SK-N-SH (cell line): ENCODE measurements around the gene FGF5. TPM values are rescaled to one million over a fixed set of nuclear protein-coding genes. Genes with fewer than 3 reads are reported as not detected.

Experiments used
- CTCF ChIA-PET: fragments of 300-600, 350-600 bp; formaldehyde crosslinking; extraction: SDS; loops from one replicate; lab custom pipeline; 2021; lab: Yijun Ruan, JAX
- POLR2A ChIA-PET: fragments of 350-600 bp; sonication (Branson Sonifier 250); formaldehyde crosslinking; extraction: SDS; loops from one replicate; lab custom pipeline; 2020; ENCODE audit warnings: antibody characterized with exemption, inconsistent platforms; lab: Yijun Ruan, JAX
- DNase-seq: peaks from one replicate; pipeline ENCODE4 v3.0.0; 2012
- H2AFZ ChIP-seq: fragments of 200-600 bp; sonication (generic); 2 replicates; pipeline ENCODE4 v1.8.1; 2016; ENCODE audit warnings: antibody characterized with exemption, mild to moderate bottlenecking, low read depth
- H3F3A ChIP-seq: fragments of 200-600 bp; sonication (generic); replicated peaks from 2 replicates; pipeline ENCODE3; 2016; ENCODE audit warnings: antibody characterized with exemption, mild to moderate bottlenecking; ENCODE audit not compliant: insufficient read depth
- H3K27ac ChIP-seq, 2 experiments: fragments of 200-500 bp in 1 of 2; fragments of 200-600 bp in 1 of 2; sonication (Bioruptor generic) in 1 of 2; sonication (generic), shearing (Covaris generic) in 1 of 2; 2 replicates each; pipeline versions ENCODE4 v1.5.1 to v1.6.1; 2014 to 2016; ENCODE audit warnings: low read depth in 2 of 2, inconsistent platforms in 1 of 2, low read length in 1 of 2, mild to moderate bottlenecking in 1 of 2, mixed read lengths in 1 of 2
- H3K27me3 ChIP-seq: fragments of 200-600 bp; sonication (generic), shearing (Covaris generic); 2 replicates; pipeline ENCODE4 v1.6.1; 2016; ENCODE audit warnings: mixed run types; ENCODE audit not compliant: insufficient read depth
- H3K36me3 ChIP-seq, 2 experiments: fragments of 200-500 bp in 1 of 2; fragments of 200-600 bp in 1 of 2; sonication (Bioruptor generic) in 1 of 2; sonication (generic) in 1 of 2; replicated peaks in 1 of 2; 2 replicates each; pipeline versions ENCODE3 to v1.5.1; 2014 to 2016; ENCODE audit warnings: low read length in 1 of 2, mild to moderate bottlenecking in 1 of 2; ENCODE audit not compliant: insufficient read depth in 2 of 2, control insufficient read depth in 1 of 2
- H3K4me1 ChIP-seq, 2 experiments: fragments of 200-500 bp in 1 of 2; fragments of 200-600 bp in 1 of 2; sonication (Bioruptor generic) in 1 of 2; sonication (generic), shearing (Covaris generic) in 1 of 2; 2 replicates each; pipeline versions ENCODE4 v1.5.1 to v1.6.1; 2014 to 2016; ENCODE audit warnings: low read depth in 1 of 2, low read length in 1 of 2, mixed run types in 1 of 2; ENCODE audit not compliant: insufficient read depth in 2 of 2, control insufficient read depth in 1 of 2
- H3K4me2 ChIP-seq: fragments of 200-600 bp; sonication (generic), shearing (Covaris generic); 2 replicates; pipeline ENCODE4 v1.6.1; 2017; ENCODE audit warnings: mixed run types
- H3K4me3 ChIP-seq, 2 experiments: fragments of 200-500 bp in 1 of 2; fragments of 200-600 bp in 1 of 2; sonication (Bioruptor generic) in 1 of 2; sonication (generic), shearing (Covaris generic) in 1 of 2; 2 replicates each; pipeline versions ENCODE4 v1.5.1 to v1.8.1; 2014 to 2016; ENCODE audit warnings: low read depth in 2 of 2, inconsistent platforms in 1 of 2, low read length in 1 of 2, mild to moderate bottlenecking in 1 of 2, mixed read lengths in 1 of 2, moderate library complexity in 1 of 2
- H3K79me2 ChIP-seq: fragments of 200-600 bp; sonication (generic); 2 replicates; pipeline ENCODE4 v1.8.1; 2017; ENCODE audit warnings: mild to moderate bottlenecking; ENCODE audit not compliant: insufficient read depth
- H3K9ac ChIP-seq: fragments of 200-600 bp; sonication (generic); 2 replicates; pipeline ENCODE4 v1.6.1; 2017; ENCODE audit warnings: mixed run types
- H3K9me2 ChIP-seq: fragments of 200-600 bp; sonication (generic); 2 replicates; pipeline ENCODE4 v1.6.1; 2017; ENCODE audit warnings: mixed run types
- H3K9me3 ChIP-seq: fragments of 200-600 bp; sonication (generic); 2 replicates; pipeline ENCODE4 v1.6.1; 2017; ENCODE audit warnings: mixed run types, mild to moderate bottlenecking, moderate library complexity
- H4K20me1 ChIP-seq: fragments of 200-600 bp; sonication (generic); 2 replicates; pipeline ENCODE4 v1.6.1; 2017; ENCODE audit warnings: mild to moderate bottlenecking, mixed run types; ENCODE audit not compliant: insufficient read depth
- ELF1 ChIP-seq: IDR thresholded peaks from 2 replicates; pipeline ENCODE4 v1.4.0; 2012
- EP300 ChIP-seq, 2 experiments: IDR thresholded peaks; 2 replicates each; pipeline versions ENCODE4 v1.4.0 to v1.6.1; 2012; ENCODE audit warnings: borderline replicate concordance in 1 of 2, low read depth in 1 of 2, low read length in 1 of 2
- EZH2phosphoT487 ChIP-seq: fragments of 200-600 bp; sonication (generic); IDR thresholded peaks from 2 replicates; pipeline ENCODE4 v1.6.1; 2017; ENCODE audit warnings: low read depth, mixed run types, mild to moderate bottlenecking, antibody characterized with exemption, moderate library complexity, borderline replicate concordance
- FOSL2 ChIP-seq: IDR thresholded peaks from 2 replicates; pipeline ENCODE4 v1.4.0; 2012; ENCODE audit warnings: low read depth, mild to moderate bottlenecking, moderate library complexity, borderline replicate concordance
- RCOR1 ChIP-seq: fragments of 150-350 bp; IDR thresholded peaks from 2 replicates; pipeline ENCODE4 v1.6.1; 2017; ENCODE audit warnings: antibody characterized with exemption, low read length
- RXRA ChIP-seq: IDR thresholded peaks from 2 replicates; pipeline ENCODE4 v1.4.0; 2012; ENCODE audit warnings: low read depth, mild to moderate bottlenecking, borderline replicate concordance
- SIN3A ChIP-seq: IDR thresholded peaks from 2 replicates; pipeline ENCODE4 v1.6.1; 2012; ENCODE audit warnings: low read depth, mild to moderate bottlenecking, low read length, moderate library complexity, borderline replicate concordance
- TAF1 ChIP-seq: IDR thresholded peaks from 2 replicates; pipeline ENCODE4 v1.6.1; 2012; ENCODE audit warnings: low read depth, mild to moderate bottlenecking, low read length, moderate library complexity, borderline replicate concordance
- TCF12 ChIP-seq: IDR thresholded peaks from 2 replicates; pipeline ENCODE4 v1.4.0; 2012
- TEAD4 ChIP-seq: IDR thresholded peaks from 2 replicates; pipeline ENCODE4 v1.4.0; 2012; ENCODE audit warnings: mild to moderate bottlenecking, borderline replicate concordance; ENCODE audit not compliant: insufficient read depth
- WGBS: methylation state at CpG from one replicate; pipeline ENCODE4 v1.1.6; 2017; ENCODE audit warnings: low lambda C conversion rate; 5-methylcytosine and 5-hydroxymethylcytosine counted together
- polyA plus RNA-seq, 3 experiments: library from polyadenylated mRNA; depleted of rRNA; stranded (reverse); fragments of >200 nt; gene quantifications; 2 replicates each; pipeline ENCODE4 v1.2.3, GENCODE V29; 2012
- TF ChIP-seq, protein P1 (sequence below): IDR thresholded peaks from 2 replicates; pipeline ENCODE4; 2012
- TF ChIP-seq, protein P2 (sequence below): IDR thresholded peaks from 2 replicates; pipeline ENCODE4 v1.6.1; 2012; ENCODE audit warnings: mild to moderate bottlenecking, low read depth, low read length, moderate library complexity

The FGF5 gene
- polyA plus RNA-seq, 1 of the 3 experiments (the other 2 are of a cell fraction), result 17.7 TPM

DNA sequence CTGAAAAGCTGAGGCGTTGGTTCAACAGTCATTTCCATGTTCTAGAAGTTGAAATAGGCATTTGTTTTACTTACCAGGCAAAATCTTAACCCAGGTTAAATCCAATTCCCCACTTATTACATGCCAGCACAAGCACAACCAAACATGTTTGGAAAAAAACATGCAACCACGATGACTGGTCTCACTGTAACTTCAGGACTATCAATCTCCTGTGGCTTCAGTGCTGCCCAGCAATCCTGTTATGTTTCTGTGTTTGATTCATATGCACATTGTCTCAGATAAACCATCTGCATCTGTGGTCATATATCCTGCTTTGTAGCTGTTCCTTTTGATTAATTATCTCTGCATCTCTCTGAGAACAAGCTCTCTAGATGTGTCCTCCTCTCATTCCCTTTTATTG, 40.9 kb upstream of the FGF5 start:
- Histone ChIP-seq H3K4me2 (no peak overlapping the region), H3K27me3 (no peaks in the 10 kb centered on the region), H2AFZ (peak overlapping the region; percentile 35; the same call in 1 of the 2 replicates), H3K79me2 (no peaks in the 10 kb centered on the region), H3K9me2 (no peaks in the 10 kb centered on the region), H3K4me1 (peaks cover 4 to 7% of the 10 kb centered on the region in 2 experiments; a peak in 3 of 4 replicates), H3K36me3 (no peaks in the 10 kb centered on the region), H3F3A (no peaks in the 10 kb centered on the region), H3K27ac (peak overlapping the region in 1 of 2 experiments; percentile 31; a peak in 2 of 4 replicates), H4K20me1 (no peaks in the 10 kb centered on the region), H3K9me3 (no peaks in the 10 kb centered on the region), H3K4me3 (no peak overlapping the region), H3K9ac (no peak overlapping the region)
- TF ChIP-seq EP300 (IDR thresholded peaks at IDR 0.05; ENCODE audit: borderline replicate concordance in 1 of 2, low read depth in 1 of 2, low read length in 1 of 2), result 0 out of 4 replicates have a peak, but pooled peaks of 1 of the 2 experiments have one; percentile 17
- peak; percentile 59 for TF ChIP-seq TCF12
- TF ChIP-seq, protein P1, sequence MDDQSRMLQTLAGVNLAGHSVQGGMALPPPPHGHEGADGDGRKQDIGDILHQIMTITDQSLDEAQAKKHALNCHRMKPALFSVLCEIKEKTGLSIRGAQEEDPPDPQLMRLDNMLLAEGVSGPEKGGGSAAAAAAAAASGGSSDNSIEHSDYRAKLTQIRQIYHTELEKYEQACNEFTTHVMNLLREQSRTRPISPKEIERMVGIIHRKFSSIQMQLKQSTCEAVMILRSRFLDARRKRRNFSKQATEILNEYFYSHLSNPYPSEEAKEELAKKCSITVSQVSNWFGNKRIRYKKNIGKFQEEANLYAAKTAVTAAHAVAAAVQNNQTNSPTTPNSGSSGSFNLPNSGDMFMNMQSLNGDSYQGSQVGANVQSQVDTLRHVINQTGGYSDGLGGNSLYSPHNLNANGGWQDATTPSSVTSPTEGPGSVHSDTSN, result peak; percentile 71
- TF ChIP-seq TEAD4, result no peak
- TF ChIP-seq FOSL2, result no peak
- WGBS, result 60% methylated on average over 2 of the region's 2 CpGs
- ChIA-PET POLR2A (no interaction called here), CTCF (interaction anchor here (1.2 to 9.9 kb wide), 2 partner anchors 109 to 1274 kb away, joined by 3 to 108 read pairs; partner anchors contain the start of gene CFAP299)
- DNase-seq, result no peak

DNA sequence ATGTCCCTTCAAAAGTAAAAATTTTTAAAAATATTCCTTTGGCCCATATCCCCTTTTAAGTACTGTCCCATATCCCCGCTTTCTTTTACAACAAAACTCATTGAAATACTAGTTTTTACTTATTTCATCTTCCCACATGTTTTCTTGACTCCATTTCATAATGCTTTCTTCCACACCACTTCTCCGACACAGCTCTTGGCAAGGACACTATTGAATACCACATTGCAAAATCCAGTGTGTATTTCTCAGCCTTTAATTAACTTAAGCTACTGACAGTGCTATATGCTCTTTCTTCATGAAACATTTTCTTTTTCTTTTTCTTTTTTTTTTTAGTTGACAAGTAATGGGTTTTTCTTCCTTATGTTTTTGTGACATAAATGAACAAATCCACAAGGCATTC, 40.4 kb upstream of the FGF5 start:
- H3K9me3 ChIP-seq, result no peaks in the 10 kb centered on the region
- DNase-seq, result no peak
- H3K36me3 ChIP-seq, result no peaks in the 10 kb centered on the region
- ChIA-PET POLR2A (no interaction called here), CTCF (interaction anchor here (1.2 to 9.9 kb wide), 2 partner anchors 109 to 1274 kb away, joined by 3 to 108 read pairs; partner anchors contain the start of gene CFAP299)
- H3K27me3 ChIP-seq, result no peaks in the 10 kb centered on the region
- 36% methylated on average over 2 of the region's 2 CpGs for WGBS
- H3K4me2 ChIP-seq, result no peak overlapping the region
- H4K20me1 ChIP-seq, result no peaks in the 10 kb centered on the region
- H3F3A ChIP-seq, result no peaks in the 10 kb centered on the region
- no peaks in the 10 kb centered on the region for H3K9me2 ChIP-seq
- no peaks in the 10 kb centered on the region for H3K79me2 ChIP-seq
- H3K4me1 ChIP-seq, result peaks cover 0 to 11% of the 10 kb centered on the region in 2 experiments; a peak in 3 of 4 replicates
- H3K4me3 ChIP-seq, result no peak overlapping the region
- TF ChIP-seq, protein P1, result no peak
- TF ChIP-seq TCF12 (no peak), EZH2phosphoT487 (no peak), RCOR1 (no peak), ELF1 (no peak), TAF1 (no peak), RXRA (no peak), SIN3A (no peak)
- TF ChIP-seq, protein P2, sequence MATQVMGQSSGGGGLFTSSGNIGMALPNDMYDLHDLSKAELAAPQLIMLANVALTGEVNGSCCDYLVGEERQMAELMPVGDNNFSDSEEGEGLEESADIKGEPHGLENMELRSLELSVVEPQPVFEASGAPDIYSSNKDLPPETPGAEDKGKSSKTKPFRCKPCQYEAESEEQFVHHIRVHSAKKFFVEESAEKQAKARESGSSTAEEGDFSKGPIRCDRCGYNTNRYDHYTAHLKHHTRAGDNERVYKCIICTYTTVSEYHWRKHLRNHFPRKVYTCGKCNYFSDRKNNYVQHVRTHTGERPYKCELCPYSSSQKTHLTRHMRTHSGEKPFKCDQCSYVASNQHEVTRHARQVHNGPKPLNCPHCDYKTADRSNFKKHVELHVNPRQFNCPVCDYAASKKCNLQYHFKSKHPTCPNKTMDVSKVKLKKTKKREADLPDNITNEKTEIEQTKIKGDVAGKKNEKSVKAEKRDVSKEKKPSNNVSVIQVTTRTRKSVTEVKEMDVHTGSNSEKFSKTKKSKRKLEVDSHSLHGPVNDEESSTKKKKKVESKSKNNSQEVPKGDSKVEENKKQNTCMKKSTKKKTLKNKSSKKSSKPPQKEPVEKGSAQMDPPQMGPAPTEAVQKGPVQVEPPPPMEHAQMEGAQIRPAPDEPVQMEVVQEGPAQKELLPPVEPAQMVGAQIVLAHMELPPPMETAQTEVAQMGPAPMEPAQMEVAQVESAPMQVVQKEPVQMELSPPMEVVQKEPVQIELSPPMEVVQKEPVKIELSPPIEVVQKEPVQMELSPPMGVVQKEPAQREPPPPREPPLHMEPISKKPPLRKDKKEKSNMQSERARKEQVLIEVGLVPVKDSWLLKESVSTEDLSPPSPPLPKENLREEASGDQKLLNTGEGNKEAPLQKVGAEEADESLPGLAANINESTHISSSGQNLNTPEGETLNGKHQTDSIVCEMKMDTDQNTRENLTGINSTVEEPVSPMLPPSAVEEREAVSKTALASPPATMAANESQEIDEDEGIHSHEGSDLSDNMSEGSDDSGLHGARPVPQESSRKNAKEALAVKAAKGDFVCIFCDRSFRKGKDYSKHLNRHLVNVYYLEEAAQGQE, result no peak
- no peak overlapping the region for H3K9ac ChIP-seq
- H3K27ac ChIP-seq, result peak overlapping the region in 1 of 2 experiments; percentile 31; a peak in 2 of 4 replicates
- peak overlapping the region; percentile 35; the same call in 1 of the 2 replicates for H2AFZ ChIP-seq
